Measurements from ENCODE around the gene GSE1.

Gene GSE1

DNA sequence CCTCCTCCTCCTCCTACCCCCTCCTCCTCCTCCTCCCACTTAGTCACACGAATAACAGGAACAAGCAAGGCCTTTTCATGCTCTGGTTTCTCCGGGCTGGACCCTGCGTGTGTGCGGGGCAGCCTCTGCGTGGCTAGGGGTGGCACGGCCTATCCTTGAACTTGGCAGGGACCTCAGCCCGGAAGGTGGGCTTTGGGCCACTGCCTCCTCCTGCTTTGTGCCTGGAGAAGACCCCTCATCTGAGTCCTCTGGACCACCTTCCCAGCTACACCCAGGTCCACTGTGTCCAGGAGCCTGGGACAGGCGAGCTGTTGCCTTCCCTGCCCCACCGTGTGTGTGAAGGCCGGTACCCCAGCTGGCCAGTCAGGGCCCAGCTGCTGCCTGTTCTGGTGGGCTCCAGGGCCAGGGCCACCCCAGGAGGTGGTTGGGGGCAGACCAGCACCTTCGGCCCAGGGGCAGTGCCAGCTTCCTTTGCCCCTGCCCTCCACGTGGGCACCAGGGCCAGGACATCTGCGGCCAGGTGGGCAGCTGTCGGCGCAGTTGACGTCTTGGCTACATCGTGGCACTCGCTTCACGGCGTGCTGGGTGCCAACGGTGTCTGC lies 40.3 kb downstream of the GSE1 start:
- no peaks in the 10 kb centered on the region for H3K27me3 ChIP-seq (ENCODE audit: control insufficient read depth, low read length)
- H3K9me2 ChIP-seq (replicated peaks; ENCODE audit: control insufficient read depth, low read length), result no peaks in the 10 kb centered on the region
- no peak overlapping the region for H3K27ac ChIP-seq (ENCODE audit: low read depth, low read length)
- no peaks in the 10 kb centered on the region for H4K20me1 ChIP-seq (ENCODE audit: control insufficient read depth, insufficient read depth, low read depth, low read length)
- TF ChIP-seq, protein P1, sequence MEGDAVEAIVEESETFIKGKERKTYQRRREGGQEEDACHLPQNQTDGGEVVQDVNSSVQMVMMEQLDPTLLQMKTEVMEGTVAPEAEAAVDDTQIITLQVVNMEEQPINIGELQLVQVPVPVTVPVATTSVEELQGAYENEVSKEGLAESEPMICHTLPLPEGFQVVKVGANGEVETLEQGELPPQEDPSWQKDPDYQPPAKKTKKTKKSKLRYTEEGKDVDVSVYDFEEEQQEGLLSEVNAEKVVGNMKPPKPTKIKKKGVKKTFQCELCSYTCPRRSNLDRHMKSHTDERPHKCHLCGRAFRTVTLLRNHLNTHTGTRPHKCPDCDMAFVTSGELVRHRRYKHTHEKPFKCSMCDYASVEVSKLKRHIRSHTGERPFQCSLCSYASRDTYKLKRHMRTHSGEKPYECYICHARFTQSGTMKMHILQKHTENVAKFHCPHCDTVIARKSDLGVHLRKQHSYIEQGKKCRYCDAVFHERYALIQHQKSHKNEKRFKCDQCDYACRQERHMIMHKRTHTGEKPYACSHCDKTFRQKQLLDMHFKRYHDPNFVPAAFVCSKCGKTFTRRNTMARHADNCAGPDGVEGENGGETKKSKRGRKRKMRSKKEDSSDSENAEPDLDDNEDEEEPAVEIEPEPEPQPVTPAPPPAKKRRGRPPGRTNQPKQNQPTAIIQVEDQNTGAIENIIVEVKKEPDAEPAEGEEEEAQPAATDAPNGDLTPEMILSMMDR (IDR thresholded peaks at IDR 0.05; ENCODE audit: low read depth, low read length, poor library complexity, severe bottlenecking), result no peak
- TF ChIP-seq EZH2phosphoT487 (IDR thresholded peaks at IDR 0.05; ENCODE audit: borderline replicate concordance, low read length), result no peak
- no peaks in the 10 kb centered on the region for H3K79me2 ChIP-seq (ENCODE audit: control insufficient read depth, low read length)
- no peak overlapping the region for H3K4me2 ChIP-seq (ENCODE audit: low read length)
- H3F3A ChIP-seq (ENCODE audit: control insufficient read depth, insufficient read depth), result no peaks in the 10 kb centered on the region
- no peaks in the 10 kb centered on the region for H3K9me3 ChIP-seq (ENCODE audit: control insufficient read depth, insufficient read depth, low read length)
- H3K36me3 ChIP-seq (ENCODE audit: control insufficient read depth, low read length), result peaks cover 41% of the 10 kb centered on the region
- H3K4me3 ChIP-seq (ENCODE audit: low read length), result no peak overlapping the region
- H3K4me1 ChIP-seq (ENCODE audit: control insufficient read depth, low read length), result peaks cover 10% of the 10 kb centered on the region

DNA sequence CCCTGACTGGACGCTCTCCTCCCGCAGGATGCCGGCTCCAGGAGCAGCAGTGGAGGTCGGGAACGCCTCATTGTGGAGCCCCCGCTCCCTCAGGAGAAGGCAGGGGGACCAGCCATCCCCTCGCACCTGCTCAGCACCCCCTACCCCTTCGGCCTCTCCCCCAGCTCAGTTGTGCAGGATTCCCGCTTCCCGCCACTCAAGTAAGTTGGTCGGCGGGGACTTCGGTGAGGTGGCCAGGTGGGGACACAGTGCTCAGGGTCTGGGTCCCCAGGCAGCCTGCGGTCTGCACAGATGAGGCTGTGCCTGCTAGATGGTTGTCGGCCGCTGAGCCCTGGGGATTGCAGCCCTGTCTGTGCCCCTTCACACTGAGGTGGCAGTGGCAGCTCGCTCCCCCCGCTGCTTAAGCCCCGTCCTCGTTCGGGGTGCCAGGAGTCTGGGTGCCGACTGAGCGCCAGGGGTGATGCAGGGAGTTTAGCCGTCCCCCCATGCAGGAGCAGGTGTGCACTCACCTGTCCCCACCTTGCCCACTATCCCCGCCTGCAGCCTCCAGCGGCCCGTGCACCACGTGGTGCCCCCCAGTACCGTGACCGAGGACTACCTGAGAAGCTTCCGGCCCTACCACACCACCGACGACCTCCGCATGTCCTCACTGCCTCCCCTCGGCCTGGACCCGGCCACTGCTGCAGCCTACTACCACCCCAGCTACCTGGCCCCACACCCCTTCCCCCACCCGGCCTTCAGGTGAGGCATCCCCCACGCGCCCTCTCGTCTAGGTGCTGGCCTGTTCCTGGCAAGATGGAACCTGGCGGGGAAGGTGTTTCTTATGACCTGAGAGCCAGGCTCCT lies 41.4 kb downstream of the GSE1 start:
- no peak for TF ChIP-seq EZH2phosphoT487 (IDR thresholded peaks at IDR 0.05; ENCODE audit: borderline replicate concordance, low read length)
- TF ChIP-seq, protein P1 (IDR thresholded peaks at IDR 0.05; ENCODE audit: low read depth, low read length, poor library complexity, severe bottlenecking), result no peak
- no peak overlapping the region for H3K4me2 ChIP-seq (ENCODE audit: low read length)
- no peak overlapping the region for H3K27ac ChIP-seq (ENCODE audit: low read depth, low read length)
- H3K79me2 ChIP-seq (ENCODE audit: control insufficient read depth, low read length), result no peaks in the 10 kb centered on the region
- H3K9me3 ChIP-seq (ENCODE audit: control insufficient read depth, insufficient read depth, low read length), result no peaks in the 10 kb centered on the region
- H3K27me3 ChIP-seq (ENCODE audit: control insufficient read depth, low read length), result no peaks in the 10 kb centered on the region
- no peaks in the 10 kb centered on the region for H3F3A ChIP-seq (ENCODE audit: control insufficient read depth, insufficient read depth)
- H3K36me3 ChIP-seq (ENCODE audit: control insufficient read depth, low read length), result peaks cover 52% of the 10 kb centered on the region
- no peak overlapping the region for H3K4me3 ChIP-seq (ENCODE audit: low read length)
- no peaks in the 10 kb centered on the region for H3K9me2 ChIP-seq (replicated peaks; ENCODE audit: control insufficient read depth, low read length)
- H3K4me1 ChIP-seq (ENCODE audit: control insufficient read depth, low read length), result peaks cover 4% of the 10 kb centered on the region
- H4K20me1 ChIP-seq (ENCODE audit: control insufficient read depth, insufficient read depth, low read depth, low read length), result no peaks in the 10 kb centered on the region

DNA sequence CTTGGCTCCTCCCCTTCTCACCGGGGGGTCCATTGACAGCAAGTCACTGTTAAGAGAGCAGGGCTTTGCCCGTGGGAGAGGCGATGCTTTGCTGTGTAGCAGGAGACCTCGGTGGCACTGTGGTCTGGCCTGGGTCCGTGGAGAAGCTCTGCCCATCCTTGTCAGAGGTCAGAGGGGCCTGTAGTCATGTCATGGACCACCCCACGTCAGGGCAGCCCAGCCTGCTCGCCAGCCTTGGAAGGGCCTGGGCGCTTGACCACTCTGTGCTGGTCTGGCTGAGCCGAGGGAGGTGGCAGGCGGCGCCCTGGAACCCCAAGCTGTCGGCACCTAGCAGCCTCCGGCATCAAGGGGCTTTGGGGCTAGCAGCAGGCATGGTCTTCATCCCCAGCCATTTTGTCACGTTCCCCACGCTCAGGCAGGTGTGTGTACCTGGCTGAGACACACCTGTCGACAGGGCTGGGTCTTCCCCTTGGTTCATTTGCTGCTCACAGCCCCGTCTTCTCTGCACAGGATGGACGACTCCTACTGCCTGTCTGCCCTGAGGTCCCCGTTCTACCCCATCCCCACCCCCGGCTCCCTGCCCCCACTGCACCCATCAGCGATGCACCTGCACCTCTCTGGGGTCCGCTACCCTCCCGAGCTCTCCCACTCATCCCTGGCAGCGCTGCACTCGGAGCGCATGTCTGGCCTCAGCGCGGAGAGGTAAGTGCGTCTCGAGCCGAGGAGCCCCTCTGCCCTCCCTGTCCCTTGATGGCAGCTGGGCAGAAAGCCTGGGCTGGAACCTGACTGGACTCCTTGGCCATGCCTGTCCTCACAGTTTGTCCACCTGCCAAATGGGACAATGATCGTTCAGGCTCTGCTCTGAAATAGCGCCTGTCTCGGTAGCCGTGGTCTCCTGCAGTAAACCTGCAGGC lies 42.4 kb downstream of the GSE1 start:
- no peaks in the 10 kb centered on the region for H3K9me3 ChIP-seq (ENCODE audit: control insufficient read depth, insufficient read depth, low read length)
- H3K4me2 ChIP-seq (ENCODE audit: low read length), result no peak overlapping the region
- no peak overlapping the region for H3K4me3 ChIP-seq (ENCODE audit: low read length)
- peaks cover 60% of the 10 kb centered on the region for H3K36me3 ChIP-seq (ENCODE audit: control insufficient read depth, low read length)
- H3K27me3 ChIP-seq (ENCODE audit: control insufficient read depth, low read length), result no peaks in the 10 kb centered on the region
- no peaks in the 10 kb centered on the region for H3F3A ChIP-seq (ENCODE audit: control insufficient read depth, insufficient read depth)
- TF ChIP-seq EZH2phosphoT487 (IDR thresholded peaks at IDR 0.05; ENCODE audit: borderline replicate concordance, low read length), result no peak
- TF ChIP-seq, protein P1 (IDR thresholded peaks at IDR 0.05; ENCODE audit: low read depth, low read length, poor library complexity, severe bottlenecking), result no peak
- no peaks in the 10 kb centered on the region for H3K4me1 ChIP-seq (ENCODE audit: control insufficient read depth, low read length)
- H3K27ac ChIP-seq (ENCODE audit: low read depth, low read length), result no peak overlapping the region
- H3K79me2 ChIP-seq (ENCODE audit: control insufficient read depth, low read length), result no peaks in the 10 kb centered on the region
- no peaks in the 10 kb centered on the region; the same call in 1 of the 2 replicates for H4K20me1 ChIP-seq (ENCODE audit: control insufficient read depth, insufficient read depth, low read depth, low read length)
- H3K9me2 ChIP-seq (replicated peaks; ENCODE audit: control insufficient read depth, low read length), result no peaks in the 10 kb centered on the region

Data from DOHH2 (cell line).